ENCODE measurements around the gene IFT20. TPM values are rescaled to one million over a fixed set of nuclear protein-coding genes. Genes with fewer than 3 reads are reported as not detected.

IFT20 gene
- total and polyA plus RNA-seq, 2 of the 13 experiments (the other 11 are each of a cell fraction or from before 2014, with no cell fraction given), result 28.0 to 37.8 TPM

GRCh38 chr17:28335201-28335958 lies at the start of gene IFT20, which contains the start of gene TNFAIP1 (continued):
- TF ChIP-seq, protein P1, sequence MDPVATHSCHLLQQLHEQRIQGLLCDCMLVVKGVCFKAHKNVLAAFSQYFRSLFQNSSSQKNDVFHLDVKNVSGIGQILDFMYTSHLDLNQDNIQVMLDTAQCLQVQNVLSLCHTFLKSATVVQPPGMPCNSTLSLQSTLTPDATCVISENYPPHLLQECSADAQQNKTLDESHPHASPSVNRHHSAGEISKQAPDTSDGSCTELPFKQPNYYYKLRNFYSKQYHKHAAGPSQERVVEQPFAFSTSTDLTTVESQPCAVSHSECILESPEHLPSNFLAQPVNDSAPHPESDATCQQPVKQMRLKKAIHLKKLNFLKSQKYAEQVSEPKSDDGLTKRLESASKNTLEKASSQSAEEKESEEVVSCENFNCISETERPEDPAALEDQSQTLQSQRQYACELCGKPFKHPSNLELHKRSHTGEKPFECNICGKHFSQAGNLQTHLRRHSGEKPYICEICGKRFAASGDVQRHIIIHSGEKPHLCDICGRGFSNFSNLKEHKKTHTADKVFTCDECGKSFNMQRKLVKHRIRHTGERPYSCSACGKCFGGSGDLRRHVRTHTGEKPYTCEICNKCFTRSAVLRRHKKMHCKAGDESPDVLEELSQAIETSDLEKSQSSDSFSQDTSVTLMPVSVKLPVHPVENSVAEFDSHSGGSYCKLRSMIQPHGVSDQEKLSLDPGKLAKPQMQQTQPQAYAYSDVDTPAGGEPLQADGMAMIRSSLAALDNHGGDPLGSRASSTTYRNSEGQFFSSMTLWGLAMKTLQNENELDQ (CRISPR knock-in tag; IDR thresholded peaks at IDR 0.05; ENCODE audit: borderline replicate concordance), result no peak
- 0 out of 2 replicates have a peak, but pooled peaks have one; percentile 14 for TF ChIP-seq ZBTB20 (CRISPR knock-in tag; IDR thresholded peaks at IDR 0.05; ENCODE audit: borderline replicate concordance, low read depth)
- 0 out of 2 replicates have a peak, but pooled peaks have one; percentile 32 for TF ChIP-seq ZNF121 (CRISPR knock-in tag; IDR thresholded peaks at IDR 0.05)
- TF ChIP-seq GATAD2A (CRISPR knock-in tag; IDR thresholded peaks at IDR 0.05), result 0 out of 2 replicates have a peak, but pooled peaks have one; percentile 46
- TF ChIP-seq RNF2 (conservative IDR thresholded peaks at IDR 0.05; ENCODE audit: low read depth), result 0 out of 2 replicates have a peak, but pooled peaks have one; percentile 31
- peak; percentile 61; the same call in 1 of the 2 replicates for TF ChIP-seq NCOR1 (IDR thresholded peaks at IDR 0.05; ENCODE audit: borderline replicate concordance, low read length)
- peak; percentile 89 for TF ChIP-seq RBFOX2 (IDR thresholded peaks at IDR 0.05; ENCODE audit: low read depth, low read length)
- no peak for TF ChIP-seq ARNT (IDR thresholded peaks at IDR 0.05)
- TF ChIP-seq GABPA (IDR thresholded peaks at IDR 0.05; ENCODE audit: low read depth, low read length), result peak; percentile 94
- peak; percentile 96 for TF ChIP-seq GABPA (CRISPR knock-in tag; IDR thresholded peaks at IDR 0.05; ENCODE audit: low read depth)
- TF ChIP-seq, protein P2, sequence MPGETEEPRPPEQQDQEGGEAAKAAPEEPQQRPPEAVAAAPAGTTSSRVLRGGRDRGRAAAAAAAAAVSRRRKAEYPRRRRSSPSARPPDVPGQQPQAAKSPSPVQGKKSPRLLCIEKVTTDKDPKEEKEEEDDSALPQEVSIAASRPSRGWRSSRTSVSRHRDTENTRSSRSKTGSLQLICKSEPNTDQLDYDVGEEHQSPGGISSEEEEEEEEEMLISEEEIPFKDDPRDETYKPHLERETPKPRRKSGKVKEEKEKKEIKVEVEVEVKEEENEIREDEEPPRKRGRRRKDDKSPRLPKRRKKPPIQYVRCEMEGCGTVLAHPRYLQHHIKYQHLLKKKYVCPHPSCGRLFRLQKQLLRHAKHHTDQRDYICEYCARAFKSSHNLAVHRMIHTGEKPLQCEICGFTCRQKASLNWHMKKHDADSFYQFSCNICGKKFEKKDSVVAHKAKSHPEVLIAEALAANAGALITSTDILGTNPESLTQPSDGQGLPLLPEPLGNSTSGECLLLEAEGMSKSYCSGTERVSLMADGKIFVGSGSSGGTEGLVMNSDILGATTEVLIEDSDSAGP (CRISPR knock-in tag; IDR thresholded peaks at IDR 0.05; ENCODE audit: borderline replicate concordance), result peak; percentile 71
- peak; percentile 71 for TF ChIP-seq ZNF34 (CRISPR knock-in tag; IDR thresholded peaks at IDR 0.05; ENCODE audit: borderline replicate concordance)
- TF ChIP-seq, protein P3, sequence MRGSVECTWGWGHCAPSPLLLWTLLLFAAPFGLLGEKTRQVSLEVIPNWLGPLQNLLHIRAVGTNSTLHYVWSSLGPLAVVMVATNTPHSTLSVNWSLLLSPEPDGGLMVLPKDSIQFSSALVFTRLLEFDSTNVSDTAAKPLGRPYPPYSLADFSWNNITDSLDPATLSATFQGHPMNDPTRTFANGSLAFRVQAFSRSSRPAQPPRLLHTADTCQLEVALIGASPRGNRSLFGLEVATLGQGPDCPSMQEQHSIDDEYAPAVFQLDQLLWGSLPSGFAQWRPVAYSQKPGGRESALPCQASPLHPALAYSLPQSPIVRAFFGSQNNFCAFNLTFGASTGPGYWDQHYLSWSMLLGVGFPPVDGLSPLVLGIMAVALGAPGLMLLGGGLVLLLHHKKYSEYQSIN (CRISPR knock-in tag; IDR thresholded peaks at IDR 0.05; ENCODE audit: borderline replicate concordance), result no peak
- peak; percentile 93 for TF ChIP-seq KMT2B (CRISPR knock-in tag; IDR thresholded peaks at IDR 0.05)
- TF ChIP-seq TP53 (CRISPR knock-in tag; conservative IDR thresholded peaks at IDR 0.05), result no peak; the same call in 1 of the 2 replicates
- peak; percentile 60 for TF ChIP-seq CBFB (CRISPR knock-in tag; IDR thresholded peaks at IDR 0.05)
- TF ChIP-seq RAD21 (CRISPR knock-in tag; IDR thresholded peaks at IDR 0.05), result peak; percentile 26; the same call in 1 of the 2 replicates
- peak; percentile 59; the same call in 1 of the 2 replicates for TF ChIP-seq ZNF414 (CRISPR knock-in tag; IDR thresholded peaks at IDR 0.05)
- peak; percentile 92; the same call in 2 of the 3 replicates for TF ChIP-seq MXI1 (IDR thresholded peaks at IDR 0.05; ENCODE audit: borderline replicate concordance, low read depth, low read length)
- peak; percentile 59; the same call in 1 of the 2 replicates for TF ChIP-seq TMF1 (CRISPR knock-in tag; IDR thresholded peaks at IDR 0.05; ENCODE audit: low read depth)
- peak; percentile 27; the same call in 1 of the 2 replicates for TF ChIP-seq ZNF460 (CRISPR knock-in tag; IDR thresholded peaks at IDR 0.05; ENCODE audit: borderline replicate concordance)
- 0 out of 2 replicates have a peak, but pooled peaks have one; percentile 4 for TF ChIP-seq ZNF629 (CRISPR knock-in tag; conservative IDR thresholded peaks at IDR 0.05)
- TF ChIP-seq ELF4 (CRISPR knock-in tag; IDR thresholded peaks at IDR 0.05; ENCODE audit: borderline replicate concordance), result peak; percentile 81; the same call in 1 of the 2 replicates
- TF ChIP-seq BORCS8-MEF2B (CRISPR knock-in tag; IDR thresholded peaks at IDR 0.05), result no peak; the same call in 1 of the 2 replicates
- TF ChIP-seq ZNF354B (CRISPR knock-in tag; IDR thresholded peaks at IDR 0.05), result no peak

Measured in HepG2 (cell line).